HCT116 (cell line): ENCODE results near the gene DCAF17. TPM values are rescaled to one million over a fixed set of nuclear protein-coding genes. Genes with fewer than 3 reads are reported as not detected.

Source experiments
- ATAC-seq: fragments of 200-7000 bp; cut with Tn5 transposase; 2 replicates; pipeline ENCODE4 v1.9.1; 2020; ENCODE audit warnings: mild to moderate bottlenecking, moderate library complexity
- BruUV-seq: library from RNA; stranded (reverse); fragments of 400-500 nt; replicated peaks from 2 replicates; lab custom pipeline; 2021; lab: Mats Ljungman, UMichigan
- CTCF ChIA-PET: fragments of 300-600 bp; sonication (Branson Sonifier 250); formaldehyde crosslinking; loops from one replicate; lab custom pipeline; 2021; ENCODE audit warnings: antibody characterized with exemption; lab: Charles Lee
- POLR2A ChIA-PET: fragments of 300-600, 350-600 bp; sonication (Branson Sonifier 250); formaldehyde crosslinking; loops from one replicate; lab custom pipeline; 2021; ENCODE audit warnings: antibody characterized with exemption; lab: Charles Lee
- RAD21 ChIA-PET, 2 experiments: fragments of 300-600 bp; sonication (Branson Sonifier 250); formaldehyde crosslinking; loops; one replicate each; lab custom pipeline; 2023; ENCODE audit warnings: low total read pairs in 2 of 2; ENCODE audit not compliant: uncharacterized antibody in 2 of 2, unreplicated experiment in 2 of 2, low non-redundant PET in 1 of 2; lab: Charles Lee
- DNase-seq: peaks from one replicate; pipeline ENCODE4 v3.0.0-alpha.2; 2010; ENCODE audit warnings: low read depth, low spot score
- H2AFZ ChIP-seq: fragments of 200-600 bp; shearing (Covaris generic), sonication (generic); 2 replicates; pipeline ENCODE4 v1.6.1; 2017; ENCODE audit warnings: low read depth, mixed run types, mixed read lengths, antibody characterized with exemption, low read length; ENCODE audit not compliant: poor library complexity, severe bottlenecking
- H3K27ac ChIP-seq: 2 replicates; pipeline ENCODE4 v1.5.1; 2012; ENCODE audit warnings: low read depth, low read length
- H3K27me3 ChIP-seq: fragments of 200-600 bp; sonication (generic); 2 replicates; pipeline ENCODE4 v1.6.1; 2016; ENCODE audit warnings: mixed run types, low read length, mixed read lengths; ENCODE audit not compliant: insufficient read depth
- H3K36me3 ChIP-seq, 2 experiments: fragments of 200-500 bp in 1 of 2; fragments of 200-600 bp in 1 of 2; sonication (Bioruptor generic) in 1 of 2; sonication (generic) in 1 of 2; 2 replicates each; pipeline versions ENCODE4 v1.5.1 to v1.6.1; 2014 to 2016; ENCODE audit warnings: low read length in 2 of 2, inconsistent platforms in 1 of 2, mixed read lengths in 1 of 2, mixed run types in 1 of 2; ENCODE audit not compliant: insufficient read depth in 2 of 2, control insufficient read depth in 1 of 2
- H3K4me1 ChIP-seq, 2 experiments: fragments of 200-600 bp in 1 of 2; sonication (generic) in 1 of 2; 2 replicates each; pipeline versions ENCODE4 v1.5.1 to v1.6.1; 2012 to 2017; ENCODE audit warnings: low read length in 2 of 2, inconsistent platforms in 1 of 2, mild to moderate bottlenecking in 1 of 2, mixed read lengths in 1 of 2, mixed run types in 1 of 2, moderate library complexity in 1 of 2; ENCODE audit not compliant: insufficient read depth in 2 of 2, control insufficient read depth in 1 of 2
- H3K4me2 ChIP-seq: fragments of 200-600 bp; sonication (generic); 2 replicates; pipeline ENCODE4 v1.6.1; 2017; ENCODE audit warnings: mixed run types, low read length, mixed read lengths
- H3K4me3 ChIP-seq, 2 experiments: fragments of 200-600 bp in 1 of 2; sonication (generic) in 1 of 2; replicated peaks in 1 of 2; 2 replicates each; pipeline ENCODE4 v1.5.1; 2011 to 2016; ENCODE audit warnings: low read length in 2 of 2, control low read depth in 1 of 2, low read depth in 1 of 2, mild to moderate bottlenecking in 1 of 2, mixed read lengths in 1 of 2, mixed run types in 1 of 2
- H3K79me2 ChIP-seq: fragments of 200-600 bp; sonication (generic); 2 replicates; pipeline ENCODE4 v1.6.1; 2017; ENCODE audit warnings: mild to moderate bottlenecking, mixed run types, low read length, moderate library complexity, mixed read lengths; ENCODE audit not compliant: insufficient read depth
- H3K9ac ChIP-seq: fragments of 200-600 bp; sonication (generic); 2 replicates; pipeline ENCODE4 v1.6.1; 2016; ENCODE audit warnings: low read length, mixed read lengths
- H3K9me2 ChIP-seq: fragments of 200-600 bp; sonication (generic), shearing (Covaris generic); 2 replicates; pipeline ENCODE4 v1.6.1; 2017; ENCODE audit warnings: mixed run types, mild to moderate bottlenecking, moderate library complexity; ENCODE audit not compliant: insufficient read depth
- H3K9me3 ChIP-seq, 2 experiments: fragments of 200-500 bp in 1 of 2; fragments of 200-600 bp in 1 of 2; sonication (Bioruptor generic) in 1 of 2; sonication (generic) in 1 of 2; 2 replicates each; pipeline ENCODE4 v1.6.1; 2014 to 2017; ENCODE audit warnings: low read length in 2 of 2, mixed read lengths in 2 of 2, inconsistent platforms in 1 of 2, low read depth in 1 of 2, mild to moderate bottlenecking in 1 of 2, mixed run types in 1 of 2, moderate library complexity in 1 of 2; ENCODE audit not compliant: control insufficient read depth in 1 of 2, insufficient read depth in 1 of 2
- H4K20me1 ChIP-seq: fragments of 200-600 bp; sonication (generic), shearing (Covaris generic); 2 replicates; pipeline ENCODE4 v1.6.1; 2017; ENCODE audit warnings: mixed run types, mild to moderate bottlenecking, moderate library complexity; ENCODE audit not compliant: insufficient read depth
- ATF3 ChIP-seq: IDR thresholded peaks from 2 replicates; pipeline ENCODE4 v1.6.1; 2012
- CBX3 ChIP-seq: IDR thresholded peaks from 2 replicates; pipeline ENCODE4 v1.6.1; 2012; ENCODE audit warnings: low read depth
- JUND ChIP-seq: IDR thresholded peaks from 2 replicates; pipeline ENCODE4 v1.6.1; 2012
- POLR2AphosphoS5 ChIP-seq: IDR thresholded peaks from 2 replicates; pipeline ENCODE4 v1.6.1; 2011; ENCODE audit warnings: mild to moderate bottlenecking, low read depth, low read length, moderate library complexity
- SRF ChIP-seq: IDR thresholded peaks from 2 replicates; pipeline ENCODE4 v1.6.1; 2012; ENCODE audit warnings: low read depth
- ZFX ChIP-seq: fragments of 450-650 bp; IDR thresholded peaks from 2 replicates; pipeline ENCODE4 v1.6.1; 2017
- intact Hi-C: fragments of 100-400 bp; cut with micrococcal nuclease; formaldehyde crosslinking; loops from 2 replicates; pipeline ENCODE4 v1.10.0; 2022
- total RNA-seq: library from RNA; stranded (reverse); gene quantifications from one replicate; pipeline ENCODE4 v1.2.1, GENCODE V29; 2021; ENCODE audit not compliant: unreplicated experiment

The DCAF17 gene
- total RNA-seq, 1 experiment from 2014 or later, result 17.7 TPM

- no TSS peak for BruUV-seq
Observed at GRCh38 chr2:171513719-171514160, 79.7 kb downstream of the DCAF17 start.

GRCh38 chr2:171514908-171515582 lies 81.0 kb downstream of the DCAF17 start:
- Histone ChIP-seq H2AFZ (no peak overlapping the region), H3K4me1 (peaks cover 0 to 13% of the 10 kb centered on the region in 2 experiments; a peak in 1 of 4 replicates), H3K36me3 (no peaks in the 10 kb centered on the region), H3K4me3 (no peak overlapping the region), H4K20me1 (no peaks in the 10 kb centered on the region), H3K27me3 (no peaks in the 10 kb centered on the region), H3K9me2 (no peaks in the 10 kb centered on the region), H3K4me2 (no peak overlapping the region), H3K9me3 (no peaks in the 10 kb centered on the region), H3K27ac (no peak overlapping the region), H3K79me2 (no peaks in the 10 kb centered on the region), H3K9ac (no peak overlapping the region)
- intact Hi-C loops, result no loop called here
- ATAC-seq, result no peak
- no TSS peak for BruUV-seq
- ChIA-PET RAD21 (no interaction called here), CTCF (no interaction called here), POLR2A (no interaction called here)
- no peak for DNase-seq
- TF ChIP-seq ZFX (no peak), ATF3 (no peak), JUND (no peak), CBX3 (no peak)

More at GRCh38 chr2:171513719-171514160, 79.7 kb downstream of the DCAF17 start:
- Histone ChIP-seq H2AFZ (no peak overlapping the region), H3K4me2 (no peak overlapping the region), H3K79me2 (no peaks in the 10 kb centered on the region), H3K27me3 (no peaks in the 10 kb centered on the region), H3K9ac (no peak overlapping the region), H3K9me3 (no peaks in the 10 kb centered on the region), H3K36me3 (no peaks in the 10 kb centered on the region), H4K20me1 (no peaks in the 10 kb centered on the region), H3K4me3 (no peak overlapping the region), H3K4me1 (peaks cover 0 to 13% of the 10 kb centered on the region in 2 experiments; a peak in 1 of 4 replicates), H3K9me2 (no peaks in the 10 kb centered on the region), H3K27ac (no peak overlapping the region)
- TF ChIP-seq CBX3 (no peak), SRF (no peak), POLR2AphosphoS5 (no peak)
- CTCF ChIA-PET, result no interaction called here
- no peak for DNase-seq
- POLR2A ChIA-PET, result no interaction called here
- no peak for ATAC-seq
- intact Hi-C loops, result no loop called here
- RAD21 ChIA-PET, result no interaction called here
